Globus pallidus (tissue), 1 donor: ENCODE results near the gene SVOPL.

Experiments
- DNase-seq: peaks from one replicate; pipeline ENCODE4 v3.0.0-alpha.2; 2015; ENCODE audit warnings: low spot score

SVOPL gene

GRCh38 chr7:138563808-138564207 is 137.4 kb downstream of the SVOPL start:
- DNase-seq: no peak

GRCh38 chr7:138559448-138559847 is 141.7 kb downstream of the SVOPL start:
- DNase-seq: no peak

- DNase-seq: no peak
These were observed 144.2 kb downstream of the SVOPL start for GRCh38 chr7:138556771-138557484.

GRCh38 chr7:138555684-138556083 is 145.5 kb downstream of the SVOPL start:
- DNase-seq: no peak

DNA sequence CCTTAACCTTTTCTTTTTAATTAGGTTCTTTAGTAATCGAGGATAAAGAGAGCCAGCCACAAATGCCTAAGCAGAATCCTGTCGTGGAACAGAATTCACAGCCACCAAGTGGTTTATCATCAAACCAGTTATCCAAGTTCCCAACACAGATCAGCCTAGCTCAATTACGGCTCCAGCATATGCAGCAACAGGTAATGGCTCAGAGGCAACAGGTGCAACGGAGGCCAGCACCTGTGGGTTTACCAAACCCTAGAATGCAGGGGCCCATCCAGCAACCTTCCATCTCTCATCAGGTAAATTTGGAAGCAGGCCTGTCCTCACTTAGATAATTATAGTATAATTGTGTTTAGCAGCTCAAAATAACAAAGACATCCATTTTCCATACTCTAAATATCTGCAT is 146.5 kb downstream of the SVOPL start:
- DNase-seq: no peak

DNA sequence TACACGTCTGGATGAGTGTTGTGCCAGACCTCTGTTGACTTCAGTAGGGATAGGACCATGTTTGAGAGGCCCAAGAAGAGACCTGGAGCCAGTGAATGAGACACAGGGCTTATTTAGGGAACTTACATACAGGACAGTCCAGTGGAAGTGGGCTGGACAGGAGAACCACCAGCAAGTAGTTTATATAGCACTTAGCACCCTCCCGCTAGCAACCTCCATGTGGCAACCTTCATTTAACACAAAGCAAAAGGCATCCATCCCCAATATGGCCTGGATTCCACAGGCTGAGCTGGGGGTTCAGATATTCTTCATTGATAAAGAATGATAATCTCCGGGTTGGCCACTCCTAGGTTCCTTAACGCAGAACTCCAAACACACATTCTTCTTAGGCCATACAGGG is 147.4 kb downstream of the SVOPL start:
- no peak for DNase-seq

GRCh38 chr7:138551102-138551501 is 150.1 kb downstream of the SVOPL start:
- no peak for DNase-seq

DNA sequence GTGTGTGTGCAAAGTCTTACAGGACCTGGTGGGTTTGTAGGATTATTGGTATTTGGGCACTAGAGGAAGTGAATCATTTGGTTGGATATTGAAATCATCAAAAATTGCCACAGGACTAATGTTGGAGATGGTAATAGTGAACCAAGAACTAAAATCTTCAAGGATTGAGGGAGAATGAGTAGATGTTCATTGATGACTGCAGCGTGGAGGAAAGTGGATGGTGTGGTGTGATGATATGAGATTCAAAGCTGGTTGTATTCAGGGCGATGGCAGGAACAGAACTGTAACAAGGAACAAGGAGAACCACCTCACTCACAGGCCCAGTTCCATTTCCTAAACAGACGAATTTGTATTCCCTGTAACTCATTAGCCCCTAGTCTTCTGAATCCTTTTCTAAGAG is 150.8 kb downstream of the SVOPL start:
- DNase-seq: no peak

DNA sequence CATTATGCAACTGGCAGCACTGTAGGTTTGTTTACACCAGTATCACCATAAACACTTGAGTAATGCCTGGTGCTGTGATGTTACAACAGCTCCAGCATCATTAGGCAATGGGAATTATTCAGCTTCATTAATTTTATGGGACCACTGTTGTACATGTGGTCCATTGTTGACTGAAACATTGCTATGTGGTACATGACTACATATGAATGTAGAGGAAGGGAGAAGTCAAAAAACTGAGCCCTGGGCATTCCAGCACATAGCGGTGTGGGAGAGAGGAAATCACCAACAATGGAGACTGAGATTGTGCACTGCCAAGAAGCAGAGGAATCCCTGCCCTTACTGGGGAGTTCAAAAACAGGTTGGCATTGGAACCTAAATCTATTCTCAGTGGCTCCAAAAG is 152.1 kb downstream of the SVOPL start:
- DNase-seq: no peak

DNA sequence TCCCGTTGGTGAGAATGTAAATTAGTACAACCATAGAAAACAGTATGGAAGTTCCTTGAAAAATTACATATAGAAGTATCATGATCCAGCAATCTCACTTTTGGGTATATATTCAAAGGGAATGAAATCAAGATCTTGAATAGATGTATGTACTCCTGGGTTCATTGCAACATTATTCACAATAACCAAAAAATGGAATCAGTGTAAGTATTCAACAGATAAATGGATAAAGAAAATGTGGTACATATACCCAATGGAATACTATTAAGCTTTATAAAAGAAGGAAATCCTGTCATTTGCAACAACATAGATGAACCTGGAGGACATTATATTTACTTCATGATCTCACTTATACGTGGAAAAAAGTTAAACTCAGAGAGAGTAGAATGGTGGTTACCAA is 154.3 kb downstream of the SVOPL start:
- no peak for DNase-seq

- no peak for DNase-seq
These were observed 155.0 kb downstream of the SVOPL start for GRCh38 chr7:138546064-138546619.

GRCh38 chr7:138545123-138545522 is 156.0 kb downstream of the SVOPL start:
- DNase-seq: no peak
